ENCODE data around the gene TP53RK.

DNA sequence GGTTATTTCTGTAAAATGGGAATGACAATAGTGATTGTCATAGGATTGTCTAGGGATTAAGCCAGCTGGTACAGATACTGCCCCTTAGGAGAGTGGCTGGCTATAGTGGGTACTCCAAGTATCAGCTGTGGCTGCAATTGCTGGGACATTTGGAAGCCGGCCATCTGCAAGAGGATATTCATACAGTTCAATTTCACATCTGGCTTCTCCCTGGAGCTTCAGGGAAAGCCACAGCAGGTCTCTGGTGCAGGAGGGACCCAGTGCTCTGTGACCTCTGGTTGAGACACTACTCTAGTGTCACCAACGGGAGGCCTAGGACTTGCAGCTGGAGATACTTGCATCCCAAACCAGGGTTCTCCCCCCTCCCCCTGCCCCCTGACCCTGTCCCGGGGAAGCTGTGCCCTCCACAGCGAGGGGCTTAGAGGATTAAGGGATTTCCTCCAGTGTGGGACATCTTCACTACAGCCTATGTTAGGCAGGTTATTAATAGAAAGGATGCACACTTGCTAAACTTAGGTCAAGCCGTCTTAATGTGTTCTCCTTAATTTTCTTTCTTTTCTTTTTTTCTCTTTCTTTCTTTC, 22.9 kb upstream of the TP53RK start:
- no peak for TF ChIP-seq GZF1 (CRISPR knock-in tag; IDR thresholded peaks at IDR 0.05)
- TF ChIP-seq MAZ (IDR thresholded peaks at IDR 0.05; ENCODE audit: borderline replicate concordance, low read depth, low read length) = no peak
- TF ChIP-seq MAZ (CRISPR knock-in tag; IDR thresholded peaks at IDR 0.05; ENCODE audit: low read depth) = no peak
- no peak for TF ChIP-seq HNRNPK (IDR thresholded peaks at IDR 0.05; ENCODE audit: low read depth, low read length, poor library complexity, severe bottlenecking)
- TF ChIP-seq ZNF207 (IDR thresholded peaks at IDR 0.05; ENCODE audit: borderline replicate concordance) = no peak
- TF ChIP-seq ATAD3A (CRISPR knock-in tag; IDR thresholded peaks at IDR 0.05) = no peak

Measured in HepG2 (cell line).